Measurements from ENCODE around the gene DPF3.

DNA sequence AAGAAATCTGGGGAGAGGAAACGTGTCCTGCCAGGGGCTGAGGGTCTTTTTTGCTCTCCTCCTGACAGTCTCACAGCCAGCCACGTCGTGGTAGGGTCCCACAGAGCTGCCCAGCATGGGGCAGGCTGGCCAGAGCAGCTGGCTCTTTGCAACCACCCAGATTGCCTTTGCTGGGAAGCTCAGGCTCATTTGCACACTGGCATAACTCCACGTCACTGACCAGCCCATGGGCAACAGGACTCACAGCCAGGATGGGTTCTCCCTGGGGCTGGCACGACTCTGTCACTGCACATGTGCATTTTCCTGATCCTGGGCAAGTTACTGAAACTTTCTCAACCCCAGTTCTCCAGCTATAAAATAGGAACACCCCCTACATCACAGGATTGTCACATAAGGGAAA is 242.2 kb downstream of the DPF3 start:
- TF ChIP-seq ARNT (IDR thresholded peaks at IDR 0.05) = no peak
- TF ChIP-seq SP1 (IDR thresholded peaks at IDR 0.05) = no peak
- TF ChIP-seq HDGF (IDR thresholded peaks at IDR 0.05; ENCODE audit: borderline replicate concordance) = no peak
- no peak for TF ChIP-seq ZNF384 (IDR thresholded peaks at IDR 0.05)
- TF ChIP-seq, protein P1, sequence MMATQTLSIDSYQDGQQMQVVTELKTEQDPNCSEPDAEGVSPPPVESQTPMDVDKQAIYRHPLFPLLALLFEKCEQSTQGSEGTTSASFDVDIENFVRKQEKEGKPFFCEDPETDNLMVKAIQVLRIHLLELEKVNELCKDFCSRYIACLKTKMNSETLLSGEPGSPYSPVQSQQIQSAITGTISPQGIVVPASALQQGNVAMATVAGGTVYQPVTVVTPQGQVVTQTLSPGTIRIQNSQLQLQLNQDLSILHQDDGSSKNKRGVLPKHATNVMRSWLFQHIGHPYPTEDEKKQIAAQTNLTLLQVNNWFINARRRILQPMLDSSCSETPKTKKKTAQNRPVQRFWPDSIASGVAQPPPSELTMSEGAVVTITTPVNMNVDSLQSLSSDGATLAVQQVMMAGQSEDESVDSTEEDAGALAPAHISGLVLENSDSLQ (IDR thresholded peaks at IDR 0.05) = no peak
- TF ChIP-seq SUZ12 (IDR thresholded peaks at IDR 0.05) = no peak
- TF ChIP-seq NFRKB (IDR thresholded peaks at IDR 0.05) = no peak
- TF ChIP-seq FOXM1 (IDR thresholded peaks at IDR 0.05; ENCODE audit: borderline replicate concordance) = no peak
- TF ChIP-seq FOXA1 (IDR thresholded peaks at IDR 0.05) = no peak
- no peak for TF ChIP-seq ELF4 (IDR thresholded peaks at IDR 0.05)

Data from HEK293T (cell line).